GM19238 (cell line): Measurements from ENCODE around the gene VIT.

ENCODE experiments used
- DNase-seq: peaks from one replicate; pipeline ENCODE4 v3.0.0; 2011; ENCODE audit warnings: low spot score; ENCODE audit not compliant: insufficient read length

The VIT gene

GRCh38 chr2:36762764-36763490 lies 66.4 kb downstream of the VIT start:
- DNase-seq: no peak

- DNase-seq: no peak
These were observed 72.6 kb downstream of the VIT start for GRCh38 chr2:36769106-36769505.

GRCh38 chr2:36770542-36771287 lies 74.2 kb downstream of the VIT start:
- peak; percentile 36 for DNase-seq

- DNase-seq: no peak
These were observed 75.2 kb downstream of the VIT start for GRCh38 chr2:36771671-36772070.

- no peak for DNase-seq
These were observed 77.4 kb downstream of the VIT start for GRCh38 chr2:36773947-36774346.

GRCh38 chr2:36775261-36775660 lies 78.8 kb downstream of the VIT start:
- no peak for DNase-seq

GRCh38 chr2:36775806-36776205 lies 79.3 kb downstream of the VIT start:
- no peak for DNase-seq

- DNase-seq: no peak
These were observed 80.8 kb downstream of the VIT start for GRCh38 chr2:36777272-36777671.

- DNase-seq: no peak
These were observed 81.3 kb downstream of the VIT start for GRCh38 chr2:36777788-36778187.

- no peak for DNase-seq
These were observed 83.0 kb downstream of the VIT start for GRCh38 chr2:36779462-36779861.

GRCh38 chr2:36780231-36780839 lies 83.8 kb downstream of the VIT start:
- peak; percentile 23 for DNase-seq

GRCh38 chr2:36781907-36782720 lies 85.6 kb downstream of the VIT start:
- DNase-seq: no peak

- no peak for DNase-seq
These were observed 86.7 kb downstream of the VIT start for GRCh38 chr2:36783246-36783645.

- peak; percentile 44 for DNase-seq
These were observed 88.8 kb downstream of the VIT start for GRCh38 chr2:36785179-36785795.

- DNase-seq: no peak
These were observed 92.8 kb downstream of the VIT start for GRCh38 chr2:36789181-36789804.

- DNase-seq: no peak
These were observed 96.4 kb downstream of the VIT start for GRCh38 chr2:36792951-36793350.

- DNase-seq: no peak
These were observed 101.0 kb downstream of the VIT start for GRCh38 chr2:36797324-36798070.

GRCh38 chr2:36798724-36799123 lies 102.2 kb downstream of the VIT start:
- DNase-seq: no peak

- no peak for DNase-seq
These were observed 103.9 kb downstream of the VIT start for GRCh38 chr2:36800381-36800780.

GRCh38 chr2:36801088-36801487 lies 104.6 kb downstream of the VIT start:
- DNase-seq: no peak
